Muscle layer of duodenum (tissue), 2 donors: ENCODE measurements around the gene BLVRB.
"Not testable (repeated sequence)": the region's sequence is repeated elsewhere in the genome, so short reads cannot be mapped to it uniquely, and the experiment has no call there.

ENCODE experiments used
- H3K27ac ChIP-seq: one replicate; pipeline ENCODE4 v1.7.0; 2013; ENCODE audit warnings: mild to moderate bottlenecking, low read length
- H3K27me3 ChIP-seq: one replicate; pipeline ENCODE4 v1.7.0; 2013; ENCODE audit warnings: low read depth, mild to moderate bottlenecking, control low read depth, low read length
- H3K36me3 ChIP-seq, 2 donors: one replicate each; pipeline ENCODE4 v1.7.0; 2013; ENCODE audit warnings: low read length in 2 of 2, control low read depth in 1 of 2, mild to moderate bottlenecking in 1 of 2; ENCODE audit not compliant: insufficient read depth in 2 of 2, control insufficient read depth in 1 of 2
- H3K4me1 ChIP-seq, 2 donors: one replicate each; pipeline ENCODE4 v1.7.0; 2013; ENCODE audit warnings: low read length in 2 of 2, mild to moderate bottlenecking in 2 of 2, control low read depth in 1 of 2, moderate library complexity in 1 of 2; ENCODE audit not compliant: insufficient read depth in 2 of 2, control insufficient read depth in 1 of 2
- H3K4me3 ChIP-seq, 2 donors: one replicate each; pipeline ENCODE4 v1.7.0; 2013; ENCODE audit warnings: low read length in 2 of 2, low read depth in 1 of 2, mild to moderate bottlenecking in 1 of 2
- H3K9me3 ChIP-seq, 2 donors: one replicate each; pipeline ENCODE4 v1.7.0; 2013; ENCODE audit warnings: low read length in 2 of 2, control low read depth in 1 of 2, mild to moderate bottlenecking in 1 of 2; ENCODE audit not compliant: control insufficient read depth in 1 of 2
- donor health status: healthy.

Gene BLVRB

DNA sequence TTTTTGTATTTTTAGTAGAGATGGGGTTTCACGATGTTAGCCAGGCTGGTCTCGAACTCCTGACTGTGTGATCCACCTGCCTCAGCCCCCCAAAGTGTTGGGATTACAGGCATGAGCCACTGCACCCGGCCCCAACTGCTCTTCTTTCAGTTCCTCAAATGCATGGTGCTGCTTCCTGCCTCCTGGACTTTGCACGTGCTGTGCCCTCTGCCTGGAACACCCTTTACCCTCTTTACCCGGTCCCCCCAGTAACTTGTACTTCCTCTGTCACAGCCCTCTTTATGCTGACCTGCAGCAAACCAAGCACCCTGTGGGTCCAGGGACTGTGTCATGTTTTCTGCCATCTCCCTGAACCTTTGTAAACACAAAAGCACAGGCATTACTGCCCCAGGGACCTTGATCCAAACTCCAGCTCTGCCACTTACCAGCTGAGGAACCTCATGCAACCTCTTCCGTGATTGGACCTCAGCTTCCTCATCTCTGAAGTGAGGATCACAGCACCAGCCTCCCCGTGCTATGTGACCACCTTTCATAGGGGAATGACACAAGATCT, 3.8 kb downstream of the BLVRB start:
- Histone ChIP-seq H3K27me3 (no peaks in the 10 kb centered on the region), H3K27ac (no peak overlapping the region), H3K36me3 (no peaks in the 10 kb centered on the region), H3K9me3 (no peaks in the 10 kb centered on the region), H3K4me3 (no peak overlapping the region), H3K4me1 (peaks cover 13 to 26% of the 10 kb centered on the region in 2 donors)

DNA sequence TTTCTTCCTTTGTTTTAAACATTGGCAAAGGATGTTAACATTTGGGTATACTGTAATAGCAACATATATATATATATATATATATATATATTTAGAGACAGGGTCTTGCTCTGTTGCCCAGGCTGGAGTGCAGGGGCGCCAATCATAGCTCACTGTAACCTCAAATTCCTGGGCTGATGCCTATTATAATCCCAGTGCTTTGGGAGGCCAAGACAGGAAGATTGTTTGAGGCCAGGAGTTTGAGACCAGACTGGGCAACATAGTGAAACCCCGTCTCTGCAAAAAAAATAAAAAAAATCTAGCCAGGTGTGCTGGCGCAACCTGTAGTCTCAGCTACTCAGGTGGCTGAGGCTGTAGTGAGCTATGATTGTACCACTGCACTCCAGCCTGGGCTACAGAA, 5.4 kb downstream of the BLVRB start:
- H3K36me3 ChIP-seq = peaks cover 0 to 2% of the 10 kb centered on the region in 2 donors
- peaks cover 8 to 16% of the 10 kb centered on the region in 2 donors for H3K4me1 ChIP-seq
- H3K27ac ChIP-seq = no peak overlapping the region
- no peaks in the 10 kb centered on the region for H3K9me3 ChIP-seq
- H3K4me3 ChIP-seq = no peak overlapping the region
- H3K27me3 ChIP-seq = no peaks in the 10 kb centered on the region

DNA sequence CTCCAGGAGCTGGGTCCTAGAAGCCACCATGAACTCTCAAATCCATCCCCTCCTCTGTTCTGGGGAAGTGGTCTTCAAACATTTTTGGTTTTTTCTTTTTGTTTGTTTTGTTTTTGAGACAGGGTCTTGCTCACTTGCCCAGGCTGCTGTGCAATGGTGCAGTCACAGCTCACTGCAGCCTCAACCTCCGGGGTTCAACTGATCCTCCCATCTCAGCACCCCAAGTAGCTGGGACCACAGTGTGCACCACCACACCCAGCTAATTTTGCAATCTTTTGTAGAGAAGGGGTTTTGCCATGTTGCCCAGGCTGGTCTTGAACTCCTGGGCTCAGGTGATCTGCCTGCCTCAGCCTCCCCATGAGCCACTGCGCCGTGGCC, 7.0 kb downstream of the BLVRB start:
- H3K9me3 ChIP-seq = no peaks in the 10 kb centered on the region
- no peak overlapping the region for H3K27ac ChIP-seq
- H3K27me3 ChIP-seq = no peaks in the 10 kb centered on the region
- no peak overlapping the region for H3K4me3 ChIP-seq
- peaks cover 0 to 4% of the 10 kb centered on the region in 2 donors for H3K36me3 ChIP-seq
- peaks cover 0 to under 1% of the 10 kb centered on the region in 2 donors for H3K4me1 ChIP-seq

DNA sequence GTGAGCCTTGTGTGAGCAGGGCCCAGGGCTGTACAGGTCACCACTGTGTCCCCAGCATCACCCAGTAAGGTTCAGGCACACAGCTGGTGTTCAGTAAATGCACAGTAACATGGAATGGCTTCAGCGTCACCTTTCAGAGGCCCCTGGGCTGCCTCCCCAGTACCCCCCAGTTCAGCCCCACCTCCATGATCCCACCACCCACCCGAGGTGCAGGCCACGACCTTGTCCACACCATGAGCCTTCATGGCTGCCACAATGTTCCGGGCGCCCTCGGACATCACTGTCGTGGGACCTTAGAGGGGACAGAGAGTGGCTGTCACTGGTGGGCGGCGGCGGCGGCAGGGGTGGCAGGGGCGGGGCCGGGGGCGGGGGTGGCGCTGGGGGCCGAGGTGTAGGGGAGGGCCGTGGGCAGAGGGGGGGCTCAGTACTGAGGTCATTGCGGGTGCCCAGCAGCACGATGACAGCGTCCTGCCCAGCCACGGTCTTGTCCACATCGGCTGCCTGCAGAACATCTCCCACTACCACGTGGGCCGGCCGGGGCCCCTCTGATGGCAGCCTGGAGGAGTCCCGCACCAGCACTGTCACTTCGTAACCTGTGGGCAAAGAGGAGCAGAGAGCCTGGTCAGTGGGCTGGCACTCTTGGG, 7.5 kb downstream of the BLVRB start:
- Histone ChIP-seq H3K27ac (no peak overlapping the region), H3K9me3 (no peaks in the 10 kb centered on the region)

DNA sequence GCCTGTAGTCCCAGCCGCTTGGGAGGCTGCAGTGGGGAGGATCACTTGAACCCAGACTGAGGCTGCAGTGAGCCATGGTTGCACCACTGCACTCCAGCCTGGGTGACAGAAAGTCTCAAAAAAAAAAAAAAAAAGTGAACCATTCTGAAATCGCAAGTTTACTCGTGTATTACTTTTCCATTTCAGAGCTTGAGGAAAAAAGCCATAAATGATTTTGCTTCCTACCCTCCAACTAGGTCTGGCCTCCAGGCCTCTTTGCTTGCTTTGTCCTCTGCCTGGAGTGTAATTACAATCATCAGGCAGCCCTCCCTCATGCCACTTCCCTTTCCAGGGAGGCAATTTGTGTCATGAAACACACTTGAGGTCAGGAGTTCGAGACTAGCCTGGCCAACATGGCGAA, 8.5 kb downstream of the BLVRB start:
- no peaks in the 10 kb centered on the region for H3K4me1 ChIP-seq
- no peak overlapping the region for H3K27ac ChIP-seq
- H3K36me3 ChIP-seq = peaks cover 0 to 4% of the 10 kb centered on the region in 2 donors
- H3K9me3 ChIP-seq = no peaks in the 10 kb centered on the region
- no peak overlapping the region for H3K4me3 ChIP-seq
- H3K27me3 ChIP-seq = no peaks in the 10 kb centered on the region

More for the DNA sequence above, 7.5 kb downstream of the BLVRB start:
- no peaks in the 10 kb centered on the region for H3K27me3 ChIP-seq
- H3K36me3 ChIP-seq = peaks cover 0 to 4% of the 10 kb centered on the region in 2 donors
- no peak overlapping the region for H3K4me3 ChIP-seq
- H3K4me1 ChIP-seq = no peaks in the 10 kb centered on the region

DNA sequence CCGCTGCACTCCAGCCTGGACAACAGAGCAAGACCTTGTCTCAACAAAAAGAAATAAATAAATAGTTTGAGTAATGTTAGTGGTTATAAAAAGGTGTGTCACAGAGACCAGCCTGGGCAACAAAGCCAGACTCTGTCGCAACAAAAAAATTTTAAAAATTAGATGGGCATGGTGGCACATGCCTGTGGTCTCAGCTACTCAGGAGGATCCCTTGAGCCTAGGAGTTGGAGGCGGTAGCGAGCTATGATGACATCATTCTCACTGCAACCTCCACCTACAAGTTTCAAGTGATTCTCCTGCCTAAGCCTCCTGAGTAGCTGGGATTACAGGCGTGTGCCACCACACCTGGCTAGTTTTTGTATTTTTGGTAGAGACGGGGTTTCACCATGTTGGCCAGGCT, 11.6 kb downstream of the BLVRB start:
- not testable (repeated sequence) for H3K36me3 ChIP-seq, H3K27me3 ChIP-seq, H3K9me3 ChIP-seq, H3K27ac ChIP-seq, H3K4me3 ChIP-seq, H3K4me1 ChIP-seq

DNA sequence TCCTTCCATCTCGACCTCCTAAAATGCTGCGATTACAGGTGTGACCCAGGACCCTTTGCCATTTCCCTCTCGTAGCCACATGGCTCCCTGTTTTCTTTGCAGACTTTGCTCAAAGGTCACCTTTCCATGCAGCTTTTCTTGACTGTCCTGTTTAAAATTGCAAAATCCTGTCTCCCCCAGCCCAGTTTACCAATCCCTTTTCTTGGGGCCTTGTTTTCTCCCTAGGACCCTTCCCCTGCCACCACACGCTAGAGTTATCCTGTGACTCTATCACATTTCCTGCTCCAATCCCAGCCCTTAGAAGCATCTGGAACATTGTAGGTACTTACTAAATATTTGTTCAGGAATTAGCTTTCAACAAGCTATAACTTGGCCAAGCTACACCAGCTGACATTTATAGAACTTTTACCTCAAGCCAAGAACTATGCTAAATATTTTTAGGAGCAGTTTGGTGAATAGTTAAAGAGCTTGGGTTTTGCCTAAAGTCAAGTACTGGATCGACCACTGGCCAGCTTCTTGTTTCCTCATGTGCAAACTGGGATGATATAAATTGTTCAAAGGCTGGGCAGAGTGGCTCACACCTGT, 12.3 kb downstream of the BLVRB start:
- H3K4me3 ChIP-seq = no peak overlapping the region
- no peaks in the 10 kb centered on the region for H3K4me1 ChIP-seq
- H3K36me3 ChIP-seq = peaks cover 4 to 11% of the 10 kb centered on the region in 2 donors
- H3K27me3 ChIP-seq = no peaks in the 10 kb centered on the region
- no peaks in the 10 kb centered on the region for H3K9me3 ChIP-seq
- H3K27ac ChIP-seq = no peak overlapping the region

DNA sequence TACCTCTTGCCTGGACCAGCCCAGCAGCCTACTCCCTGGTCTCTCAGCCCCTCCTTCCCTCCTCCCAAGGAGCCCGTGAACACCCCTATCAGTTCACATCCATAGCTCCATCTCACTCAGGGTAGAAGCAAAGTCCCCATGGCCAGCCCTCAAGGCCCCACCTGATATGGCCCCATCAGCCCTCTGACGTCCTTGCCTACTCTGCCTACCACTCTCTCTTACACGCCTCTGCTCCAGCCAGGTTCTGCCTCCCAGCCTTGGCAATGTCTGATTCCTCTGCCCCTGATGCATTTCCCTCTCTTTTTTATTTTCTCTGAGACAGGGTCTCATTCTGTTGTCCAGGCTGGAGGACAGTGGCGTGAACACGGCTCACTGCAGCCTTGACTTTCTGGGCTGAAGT, 13.5 kb downstream of the BLVRB start:
- Histone ChIP-seq H3K36me3 (peaks cover 11 to 17% of the 10 kb centered on the region in 2 donors), H3K27me3 (no peaks in the 10 kb centered on the region), H3K4me1 (no peaks in the 10 kb centered on the region), H3K27ac (no peak overlapping the region), H3K4me3 (no peak overlapping the region), H3K9me3 (no peaks in the 10 kb centered on the region)

DNA sequence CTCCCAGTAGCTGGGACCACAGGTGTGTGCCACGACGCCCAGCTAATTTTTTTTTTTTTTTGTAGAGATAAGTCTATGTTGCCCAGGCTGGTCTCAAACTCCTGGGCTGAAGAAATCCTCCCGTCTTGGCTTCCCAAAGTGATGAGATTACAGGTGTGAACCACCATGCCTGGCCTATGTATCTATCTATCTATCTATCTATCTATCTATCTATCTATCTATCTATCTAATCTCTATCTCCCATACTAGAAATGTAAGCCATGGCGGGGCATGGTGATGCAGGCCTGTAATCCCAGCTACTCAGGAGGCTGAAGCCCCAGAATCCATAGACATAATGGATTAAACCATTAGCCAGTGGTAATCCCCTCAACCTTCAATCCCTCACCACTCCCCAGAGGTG, 14.9 kb downstream of the BLVRB start:
- Histone ChIP-seq H3K27me3 (no peaks in the 10 kb centered on the region), H3K9me3 (no peaks in the 10 kb centered on the region), H3K36me3 (peaks cover 11 to 17% of the 10 kb centered on the region in 2 donors), H3K27ac (no peak overlapping the region), H3K4me3 (no peak overlapping the region), H3K4me1 (no peaks in the 10 kb centered on the region)

DNA sequence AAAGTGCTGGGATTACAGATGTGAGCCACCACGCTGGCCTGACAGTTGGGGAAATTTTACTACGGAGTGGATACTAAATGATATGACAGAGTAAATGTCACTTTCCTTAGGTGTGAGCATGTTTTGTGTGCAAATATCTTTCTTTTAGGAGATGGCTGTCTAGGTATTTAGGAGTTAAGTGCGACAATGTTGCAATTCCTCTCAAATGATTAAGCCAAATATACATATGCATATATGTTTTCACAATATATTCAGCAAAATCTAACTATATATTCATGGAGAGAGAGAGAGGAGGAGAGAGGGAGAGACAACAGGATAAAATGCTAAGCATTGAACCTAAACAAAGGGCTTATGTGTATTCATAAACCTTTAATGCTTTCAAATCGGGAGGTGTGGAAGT, 16.0 kb downstream of the BLVRB start:
- H3K4me3 ChIP-seq = no peak overlapping the region
- H3K27me3 ChIP-seq = no peaks in the 10 kb centered on the region
- no peak overlapping the region for H3K27ac ChIP-seq
- no peaks in the 10 kb centered on the region for H3K9me3 ChIP-seq
- H3K4me1 ChIP-seq = peaks cover 0 to 3% of the 10 kb centered on the region in 2 donors
- peaks cover 11 to 13% of the 10 kb centered on the region in 2 donors for H3K36me3 ChIP-seq

DNA sequence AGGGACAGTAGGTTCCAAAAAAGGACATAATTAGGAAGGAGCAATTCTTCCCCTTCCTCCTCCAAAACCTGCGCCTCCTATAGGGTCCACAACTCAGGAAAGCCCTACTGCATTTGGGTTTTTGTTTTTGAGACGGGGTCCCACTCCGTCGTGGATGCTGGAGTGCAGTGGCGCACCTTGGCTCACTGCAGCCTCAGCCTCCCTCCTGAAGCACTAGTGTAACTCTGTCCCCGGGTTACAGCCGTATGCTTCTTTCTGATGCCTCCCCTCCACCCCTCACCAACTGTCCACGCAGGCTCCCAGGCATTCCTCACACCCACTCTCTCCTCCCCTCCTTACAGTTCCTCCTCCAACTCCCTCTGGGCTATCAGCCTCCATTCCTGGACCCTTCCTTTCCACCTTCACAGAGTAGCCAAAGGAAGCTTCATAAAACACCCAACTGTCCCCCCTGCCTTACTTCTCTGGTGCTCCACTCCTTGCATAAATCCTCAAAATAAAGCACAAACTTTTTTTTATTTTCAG, 19.2 kb downstream of the BLVRB start:
- Histone ChIP-seq H3K4me1 (peaks cover 8 to 16% of the 10 kb centered on the region in 2 donors), H3K27me3 (no peaks in the 10 kb centered on the region), H3K4me3 (no peak overlapping the region), H3K9me3 (no peaks in the 10 kb centered on the region), H3K27ac (no peak overlapping the region), H3K36me3 (peaks cover 21 to 30% of the 10 kb centered on the region in 2 donors)
